ENCODE measurements around the gene NECTIN3.

GRCh38 chr3:111194048-111194447 lies 122.4 kb downstream of the NECTIN3 start:
- TF ChIP-seq CTCF (IDR thresholded peaks at IDR 0.05) (no peak), POLR2A (IDR thresholded peaks at IDR 0.05) (no peak)

Data from tibial nerve (tissue), 3 donors.